Renal cortex interstitium (tissue), 11 donors: Measurements from ENCODE around the gene ABCD3. TPM values are rescaled to one million over a fixed set of nuclear protein-coding genes. Genes with fewer than 3 reads are reported as not detected.

Experiments
- DNase-seq, 11 donors: peaks; one replicate each; pipeline ENCODE4 v3.0.0-alpha.2; 2013; ENCODE audit warnings: low read depth in 9 of 11, low spot score in 4 of 11; ENCODE audit errors: extremely low read depth in 1 of 11
- polyA plus RNA-seq, 3 donors: library from polyadenylated mRNA; unstranded; fragments of 120-200 nt; gene quantifications; one replicate each; pipeline ENCODE4 v1.2.1, GENCODE V29; 2013; ENCODE audit not compliant: insufficient read length in 3 of 3

ABCD3 gene
- polyA plus RNA-seq, 3 donors = 56.4 to 67.9 (median 60.1) TPM

DNA sequence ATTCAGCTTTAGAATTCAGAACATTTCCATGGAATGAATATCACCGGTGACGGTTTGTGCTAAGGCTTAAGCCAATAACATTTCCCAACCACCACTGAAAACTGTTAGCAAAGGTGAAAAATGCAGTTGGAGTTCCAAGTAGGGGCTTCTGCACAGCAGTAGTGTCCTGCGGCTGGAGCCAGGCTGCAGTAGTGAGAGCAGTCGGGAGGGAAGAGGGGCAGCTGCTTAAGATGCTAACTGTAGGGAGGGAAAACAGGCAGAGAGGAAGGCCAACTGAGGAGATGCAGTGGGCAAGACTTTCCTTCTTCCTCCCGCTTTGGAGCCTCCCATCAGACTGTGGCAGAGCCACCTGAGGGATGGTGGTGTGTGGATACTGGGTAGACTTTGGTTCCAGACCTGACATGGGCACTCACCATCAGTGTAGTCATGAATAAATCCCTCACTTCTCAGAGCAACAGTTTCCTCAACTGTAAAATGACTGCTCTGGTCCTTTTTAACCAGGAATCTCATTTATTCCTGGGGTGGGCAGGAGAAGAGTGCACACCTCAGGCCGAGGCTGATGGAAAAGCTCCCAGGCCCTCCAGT, 120.1 kb downstream of the ABCD3 start:
- DNase-seq = no peak

DNA sequence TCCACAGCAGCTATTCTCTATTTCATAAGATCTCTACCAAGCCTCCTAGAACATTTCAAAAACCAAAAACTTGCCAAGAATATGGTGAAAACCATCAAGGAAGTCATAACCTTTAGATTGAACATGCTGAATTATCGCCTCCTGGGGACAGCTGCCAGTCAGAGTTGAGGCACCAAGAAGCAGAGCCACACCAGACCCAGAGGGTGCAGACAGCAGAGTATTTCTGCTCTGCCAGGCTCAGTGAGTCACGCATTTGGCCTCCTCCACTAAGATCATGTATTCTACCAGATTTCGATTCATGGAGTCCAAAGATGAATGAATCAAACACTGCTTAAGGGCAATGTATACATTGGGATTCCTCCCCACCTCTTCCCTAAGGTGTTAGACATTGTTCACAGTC, 121.3 kb downstream of the ABCD3 start:
- DNase-seq = no peak

DNA sequence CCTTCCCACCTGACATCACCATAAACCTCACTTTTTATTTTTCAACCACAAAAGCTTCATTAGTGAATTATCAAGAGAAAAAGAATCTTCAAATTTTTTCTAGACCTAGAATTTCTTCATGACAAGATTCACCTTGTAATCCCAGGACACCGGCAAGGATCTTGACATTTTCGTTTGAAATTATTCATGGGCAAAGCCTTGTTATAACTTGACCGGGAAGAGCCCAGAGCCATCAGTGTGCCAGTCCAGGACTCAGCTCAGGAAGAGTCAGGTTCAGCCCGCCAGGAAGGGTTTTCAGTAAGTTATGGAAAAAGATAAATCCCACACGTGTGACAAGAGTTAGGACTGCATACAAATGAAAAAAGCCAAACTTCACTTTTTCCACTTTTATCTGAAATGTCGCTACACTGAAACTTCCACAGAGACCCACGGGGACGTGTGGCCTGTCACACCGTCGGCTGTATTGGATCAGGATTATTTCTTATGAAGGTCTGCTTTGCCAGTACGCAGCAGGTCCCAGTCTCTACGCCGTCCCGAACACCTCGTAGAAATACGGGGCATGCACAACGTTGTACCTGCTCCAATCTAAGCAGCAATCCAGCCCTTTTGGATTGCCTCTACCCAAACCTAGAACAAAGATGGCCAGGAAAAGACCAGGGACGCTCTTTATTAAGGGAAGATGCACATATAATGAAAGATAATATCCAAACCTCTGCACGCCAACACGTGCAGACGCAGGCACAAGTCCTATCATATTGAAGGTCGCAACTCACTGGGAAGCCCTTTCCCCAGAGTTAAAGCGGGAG, 122.5 kb downstream of the ABCD3 start:
- no peak for DNase-seq

DNA sequence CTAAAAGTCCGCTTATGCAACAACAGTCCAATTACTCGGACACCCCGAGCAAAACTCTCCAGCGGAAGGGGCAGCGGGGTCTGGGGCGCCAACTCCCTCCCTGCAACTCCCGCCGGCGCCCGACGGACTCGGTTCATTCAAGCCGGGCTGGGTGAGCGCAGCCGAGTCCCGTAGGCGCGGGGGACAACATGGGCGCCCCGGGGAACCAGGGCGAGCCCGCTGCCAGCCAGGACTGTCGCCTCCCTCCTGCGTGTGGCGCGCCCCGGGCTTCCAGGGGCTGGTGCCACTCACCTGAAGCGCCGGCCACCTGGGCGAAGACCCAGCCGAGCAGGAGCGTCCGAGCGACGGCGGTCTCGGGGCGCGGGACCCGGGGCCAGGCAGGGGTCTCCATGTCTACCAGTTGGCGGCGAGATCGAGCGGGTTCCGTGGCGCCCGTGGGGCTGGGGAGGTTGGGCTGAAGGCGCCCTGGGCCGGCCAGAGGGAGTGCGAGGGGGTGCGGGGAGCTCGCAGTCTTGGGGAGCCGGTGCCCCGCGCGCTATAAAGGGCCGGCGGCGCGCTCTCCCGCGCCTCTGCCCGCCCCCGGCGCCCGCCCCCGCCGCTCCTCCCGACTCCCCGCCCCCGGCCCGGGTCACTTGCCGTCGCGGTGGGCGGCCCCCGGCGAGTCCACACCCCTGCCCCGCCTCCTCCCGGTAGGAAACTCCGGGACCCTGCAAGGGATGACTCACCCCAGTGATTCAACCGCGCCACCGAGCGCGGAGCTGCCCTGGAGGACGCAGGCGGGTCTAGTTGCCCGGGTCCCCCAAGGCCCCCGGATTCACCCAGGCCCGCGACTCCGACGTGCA, 123.3 kb downstream of the ABCD3 start, which contains the start of gene F3:
TSS of gene F3 (minus strand) at position 514 of the 842 bp plus-strand sequence. CDS start at position 391, 123 bp downstream.
- DNase-seq = peak in 9 of 11 donors; percentile 54 to 82 (median 74)

DNA sequence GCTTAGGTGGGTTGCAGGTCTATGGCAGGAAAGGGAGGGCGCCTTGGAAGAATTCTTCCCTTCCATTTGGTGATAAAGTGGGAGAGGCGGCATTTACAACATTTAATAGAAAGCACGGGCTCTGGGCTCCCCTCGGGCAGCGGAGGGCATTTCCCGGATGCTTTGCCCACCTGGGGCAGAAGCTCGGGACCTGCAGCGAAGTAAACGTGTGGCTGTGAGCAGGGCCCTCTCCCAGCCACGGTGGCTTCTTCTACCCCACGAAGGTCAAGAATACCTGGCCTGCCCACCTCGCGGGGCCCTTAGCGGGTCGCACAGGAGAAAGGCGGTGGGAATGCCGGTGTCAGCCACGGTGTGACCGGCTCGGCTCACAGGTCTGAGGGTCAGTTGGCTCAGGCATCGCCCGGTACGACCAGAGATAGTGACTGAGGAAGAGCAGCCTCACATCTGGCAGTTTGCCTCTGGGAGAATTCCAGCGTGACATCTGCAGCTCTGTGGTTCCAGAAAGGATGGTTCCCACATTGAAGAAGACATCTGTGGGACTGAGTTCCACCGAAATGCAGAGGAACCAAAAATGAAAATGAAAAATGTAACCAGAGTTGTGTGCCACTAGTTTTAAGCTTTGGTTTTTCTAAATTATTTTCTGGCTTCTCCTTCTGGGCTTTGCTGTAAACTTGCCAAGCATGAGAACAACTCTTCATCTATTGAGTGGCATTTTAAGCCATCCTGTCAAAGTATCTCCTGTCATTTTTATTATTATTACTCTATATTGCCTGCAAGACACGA, 124.1 kb downstream of the ABCD3 start:
- no peak for DNase-seq

DNA sequence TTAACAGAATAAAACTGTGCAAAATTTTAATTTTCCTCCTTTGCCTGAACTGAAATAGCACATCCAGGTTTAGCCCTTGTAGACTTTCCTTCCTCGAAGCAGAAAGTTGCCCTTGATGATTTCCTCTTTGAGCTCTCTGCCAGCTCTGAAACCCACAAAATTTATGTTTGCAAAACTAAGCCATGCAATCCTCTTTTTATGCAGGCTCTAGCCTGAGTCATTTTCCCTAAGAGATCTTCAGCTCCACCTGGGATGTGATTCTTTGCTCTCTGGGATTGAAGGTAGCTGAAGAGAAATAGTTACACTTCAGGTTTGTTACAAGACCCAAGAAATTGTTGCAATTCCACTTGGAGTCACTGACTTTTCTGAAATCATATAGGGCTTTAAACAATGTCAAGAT, 124.8 kb downstream of the ABCD3 start:
- no peak for DNase-seq

DNA sequence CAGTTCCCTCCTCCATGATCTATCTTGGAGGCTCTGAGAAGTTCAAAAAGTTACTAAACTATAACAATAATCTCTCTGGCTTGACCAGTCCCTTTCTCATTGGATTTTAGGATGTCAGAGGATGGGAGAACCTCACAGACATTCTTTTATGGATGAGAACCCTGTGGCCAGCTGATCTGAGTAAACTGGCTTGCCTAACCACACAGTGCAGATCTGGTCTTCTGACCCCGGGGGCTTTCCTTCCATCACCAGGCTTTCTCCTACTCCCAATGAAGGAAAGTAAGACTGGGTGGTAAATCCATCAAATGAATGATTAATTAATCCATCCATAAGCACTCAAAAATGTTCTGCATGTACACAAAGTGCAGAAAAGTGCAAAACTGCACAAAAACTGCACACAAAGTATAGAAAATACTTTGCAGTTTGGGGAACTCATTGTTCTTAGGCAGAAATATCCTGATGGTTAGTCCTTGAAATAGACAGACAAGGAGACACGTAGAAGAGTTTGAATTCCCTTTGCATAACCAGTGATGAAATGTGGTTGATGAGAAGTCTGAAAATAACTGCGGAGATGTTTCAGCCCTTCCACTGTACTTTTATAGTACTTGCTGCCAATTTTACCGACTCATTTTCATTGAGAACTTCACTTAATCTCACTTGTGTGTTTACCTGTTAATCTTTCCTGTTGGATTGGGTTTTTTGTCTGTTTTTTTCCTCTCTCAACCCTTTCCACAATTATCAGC, 125.9 kb downstream of the ABCD3 start:
- DNase-seq = no peak

DNA sequence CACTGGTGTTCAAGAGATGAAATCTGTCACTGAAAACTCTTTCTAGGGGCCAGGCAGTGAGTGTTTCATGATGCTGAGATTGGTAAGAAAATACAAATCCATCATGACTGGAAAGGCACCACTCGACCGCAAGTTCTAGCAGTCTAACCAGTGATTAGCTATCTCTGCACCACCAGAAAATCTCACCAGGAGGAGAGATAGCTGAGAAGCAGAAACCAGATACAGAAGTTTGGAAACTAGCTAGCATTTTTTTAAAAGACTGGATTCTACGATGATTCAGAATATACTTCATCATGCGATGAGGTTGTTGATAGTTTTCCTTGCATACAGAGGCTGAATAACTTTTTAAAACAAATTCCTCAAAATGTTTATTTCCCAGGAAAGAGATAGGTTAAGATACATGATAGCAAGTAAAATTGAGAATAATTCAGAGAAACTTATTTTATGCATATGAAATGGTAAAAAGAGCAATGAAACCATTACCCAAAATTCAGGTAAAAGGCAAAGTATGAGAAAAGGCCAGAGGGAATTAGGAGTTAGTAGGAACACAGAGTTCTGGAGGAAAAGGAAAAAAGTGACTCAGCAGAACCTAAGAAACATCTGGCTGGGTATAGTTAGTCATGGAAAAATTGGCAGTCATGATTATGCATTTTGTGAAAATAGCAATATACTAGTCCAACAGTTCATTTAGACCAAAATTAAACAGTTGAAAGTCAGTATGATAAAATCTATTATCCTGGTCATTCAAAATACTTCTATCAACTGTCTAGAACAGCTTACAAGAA, 126.7 kb downstream of the ABCD3 start:
- no peak for DNase-seq

DNA sequence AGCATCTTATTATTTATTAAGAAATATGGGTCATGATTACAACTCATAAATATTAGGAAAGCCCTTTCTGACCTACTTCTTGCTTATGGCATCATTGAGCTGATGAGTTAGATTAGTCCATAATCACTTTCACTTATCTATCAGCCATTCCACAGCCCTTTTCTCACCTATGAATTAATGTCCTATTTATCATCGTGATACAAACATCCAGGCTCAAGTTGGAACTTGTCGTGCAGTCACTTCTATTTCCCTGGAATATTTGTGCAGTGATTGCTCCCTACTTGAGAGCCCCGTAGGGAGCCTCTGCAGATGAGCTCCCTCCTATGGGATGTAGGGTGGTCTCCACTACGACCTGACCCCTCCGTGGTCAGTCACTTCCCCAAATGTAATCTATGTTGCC, 131.5 kb downstream of the ABCD3 start:
- no peak for DNase-seq

DNA sequence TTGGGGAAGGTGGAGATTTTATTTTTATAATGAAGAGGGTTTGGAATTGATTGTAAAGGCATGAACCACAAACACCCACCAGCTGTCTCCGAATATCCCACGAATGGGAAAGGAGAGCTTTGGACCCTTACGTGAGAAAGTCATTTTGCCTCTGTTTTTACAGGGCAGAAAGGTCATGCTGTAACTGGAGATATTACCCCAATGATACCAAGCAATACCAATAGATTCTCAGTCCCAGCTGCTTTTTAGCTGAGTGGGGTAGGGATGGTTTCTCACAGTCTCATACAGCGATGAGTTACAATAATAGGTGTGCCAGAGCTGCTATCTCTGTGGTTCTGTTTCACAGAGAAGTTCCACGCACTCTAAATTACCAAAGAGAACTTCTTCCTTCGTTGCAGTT, 132.2 kb downstream of the ABCD3 start:
- no peak for DNase-seq

DNA sequence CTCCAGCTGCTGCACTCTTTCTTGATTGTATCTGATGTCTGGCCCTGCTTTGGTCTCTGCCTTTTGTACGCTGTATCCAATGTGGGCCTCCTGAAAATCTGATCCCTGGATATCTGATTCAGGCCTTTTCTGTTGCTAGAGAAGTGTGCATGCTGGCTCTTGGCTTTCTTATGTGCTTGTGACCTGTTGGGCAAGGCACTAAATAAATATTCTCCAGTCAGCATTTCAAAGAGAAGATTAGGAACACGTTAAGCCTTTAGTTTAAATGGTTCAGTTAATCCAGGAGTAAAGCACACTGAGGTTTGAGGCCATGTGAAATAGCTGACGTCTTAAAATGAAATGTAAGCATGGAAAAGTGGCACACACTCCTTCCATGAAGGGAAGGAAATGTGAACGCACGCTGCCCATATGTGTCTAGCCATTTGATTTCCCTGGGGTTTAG, 132.6 kb downstream of the ABCD3 start:
- DNase-seq = no peak

DNA sequence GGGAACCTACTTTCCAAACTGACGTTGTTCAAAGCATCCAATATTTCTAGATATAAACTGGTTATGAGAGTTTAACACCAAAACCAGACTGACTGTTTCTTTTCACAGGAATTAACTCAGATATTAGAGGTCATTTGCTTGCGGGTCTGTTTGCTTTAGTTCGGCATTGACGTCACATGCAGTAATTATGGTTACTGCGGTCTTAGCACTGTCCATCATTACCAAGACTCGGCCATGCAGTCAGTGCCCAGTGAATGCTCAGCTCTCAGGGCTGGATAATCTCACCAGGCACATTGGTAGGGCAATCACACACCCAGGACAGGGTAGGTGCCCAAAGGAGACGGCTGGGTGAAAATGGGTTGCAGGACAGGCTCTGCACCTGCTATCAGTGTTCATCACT, 133.3 kb downstream of the ABCD3 start:
- DNase-seq = no peak

DNA sequence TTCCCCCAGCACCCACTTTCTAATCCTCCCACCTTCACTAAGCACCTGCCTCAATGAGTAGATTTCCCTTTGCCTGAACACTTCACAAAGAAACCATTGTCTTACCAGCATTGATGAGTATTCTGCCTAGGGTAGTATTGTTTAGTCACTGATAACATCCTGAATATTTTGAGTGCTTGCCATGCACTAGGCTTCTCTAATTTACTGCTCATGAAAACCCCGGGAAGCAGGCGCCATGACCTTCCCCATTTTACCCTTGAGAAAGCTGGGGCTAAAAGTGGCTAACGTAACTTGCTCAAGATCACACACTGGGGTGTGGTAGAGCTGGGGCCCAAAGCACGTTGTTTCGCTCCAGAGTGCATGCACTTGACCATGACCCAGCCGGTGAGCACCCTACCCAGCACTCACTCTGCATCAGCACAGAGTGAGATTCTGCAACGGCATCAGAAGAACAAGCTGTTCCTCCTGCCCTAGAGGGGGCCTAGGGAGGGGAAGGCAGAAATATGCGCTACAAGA, 133.9 kb downstream of the ABCD3 start:
- no peak for DNase-seq

DNA sequence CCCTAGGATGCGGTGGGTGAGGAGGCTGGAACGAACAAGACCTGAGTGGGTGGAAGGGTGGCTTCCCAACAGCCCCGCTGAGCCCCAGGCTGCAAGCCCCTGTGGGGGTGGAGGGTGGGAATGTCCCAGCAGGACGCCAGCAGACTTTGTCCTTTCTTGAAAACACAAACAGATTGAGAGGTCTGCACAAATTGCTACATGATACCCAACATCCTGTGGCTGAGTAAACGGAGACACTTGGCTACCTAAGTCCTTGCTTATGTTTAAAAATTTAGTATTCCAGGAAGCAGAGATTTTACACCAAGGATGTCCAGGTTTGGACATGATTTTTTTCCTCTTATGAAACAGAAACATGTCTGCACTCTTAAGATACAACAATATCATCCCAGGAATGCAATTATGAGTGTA, 135.1 kb downstream of the ABCD3 start:
- no peak for DNase-seq

DNA sequence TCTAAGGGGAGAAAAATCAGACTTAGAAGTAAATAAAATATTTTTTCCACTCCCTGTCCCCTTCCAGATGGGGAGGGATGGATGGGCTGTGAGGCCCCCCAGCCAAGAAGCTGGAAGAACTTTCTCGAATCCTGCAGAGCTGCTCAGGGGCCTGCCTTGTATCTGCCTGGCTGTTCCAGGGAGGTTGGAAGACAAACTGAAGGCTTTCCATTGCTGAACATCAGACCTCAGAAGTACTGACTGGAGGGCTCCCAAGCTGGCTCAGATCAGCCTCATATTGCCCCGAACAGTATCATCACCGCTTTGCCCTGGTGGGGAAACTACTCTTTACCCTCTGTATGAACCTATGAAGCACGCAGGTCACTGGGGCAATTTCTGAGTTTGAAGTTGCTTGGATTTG, 135.7 kb downstream of the ABCD3 start:
- DNase-seq = no peak

DNA sequence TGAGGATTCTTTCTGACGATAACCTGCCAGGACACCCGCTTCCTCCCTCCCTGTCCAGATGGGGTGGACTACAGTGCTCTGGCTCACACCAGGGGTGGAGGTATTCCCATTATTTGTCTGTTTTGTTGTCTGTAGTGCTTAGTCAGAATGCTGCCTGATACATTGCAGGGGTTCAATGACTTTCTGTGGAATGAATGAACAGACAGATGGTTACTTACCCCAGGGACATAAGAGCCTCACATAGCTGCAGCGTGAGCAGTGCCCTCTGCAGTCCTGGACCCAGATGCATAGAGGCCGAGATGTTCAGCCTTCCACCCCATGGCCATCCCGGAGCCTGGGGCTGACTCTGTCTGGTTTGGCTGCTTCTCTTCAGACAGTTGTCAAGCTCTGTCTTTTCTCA, 136.4 kb downstream of the ABCD3 start:
- no peak for DNase-seq

DNA sequence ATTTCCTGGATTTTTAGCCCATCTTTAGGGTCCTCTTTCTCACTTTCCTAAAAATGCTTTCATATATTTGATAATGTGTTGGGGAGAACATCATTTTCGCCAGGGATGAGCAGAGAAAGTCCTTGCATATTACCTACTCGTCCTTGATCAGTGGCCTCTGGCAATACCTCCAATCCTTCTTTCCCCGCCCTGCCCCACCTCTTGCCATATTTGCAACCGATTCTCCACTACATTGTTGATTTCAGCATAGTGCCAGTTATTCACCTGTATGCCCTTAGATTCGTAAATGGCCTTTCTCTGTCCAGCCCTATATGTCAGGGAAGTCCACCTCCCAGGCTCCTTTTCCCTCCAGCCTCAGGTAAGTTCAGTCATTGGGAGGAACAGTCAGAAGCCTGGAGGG, 136.9 kb downstream of the ABCD3 start:
- DNase-seq = no peak
